ENCODE results near the gene TYW3. TPM values are rescaled to one million over a fixed set of nuclear protein-coding genes. Genes with fewer than 3 reads are reported as not detected.

TYW3 gene
- total RNA-seq, 4 donors from 2014 or later = 6.7 to 9.2 (median 7.7) TPM

DNA sequence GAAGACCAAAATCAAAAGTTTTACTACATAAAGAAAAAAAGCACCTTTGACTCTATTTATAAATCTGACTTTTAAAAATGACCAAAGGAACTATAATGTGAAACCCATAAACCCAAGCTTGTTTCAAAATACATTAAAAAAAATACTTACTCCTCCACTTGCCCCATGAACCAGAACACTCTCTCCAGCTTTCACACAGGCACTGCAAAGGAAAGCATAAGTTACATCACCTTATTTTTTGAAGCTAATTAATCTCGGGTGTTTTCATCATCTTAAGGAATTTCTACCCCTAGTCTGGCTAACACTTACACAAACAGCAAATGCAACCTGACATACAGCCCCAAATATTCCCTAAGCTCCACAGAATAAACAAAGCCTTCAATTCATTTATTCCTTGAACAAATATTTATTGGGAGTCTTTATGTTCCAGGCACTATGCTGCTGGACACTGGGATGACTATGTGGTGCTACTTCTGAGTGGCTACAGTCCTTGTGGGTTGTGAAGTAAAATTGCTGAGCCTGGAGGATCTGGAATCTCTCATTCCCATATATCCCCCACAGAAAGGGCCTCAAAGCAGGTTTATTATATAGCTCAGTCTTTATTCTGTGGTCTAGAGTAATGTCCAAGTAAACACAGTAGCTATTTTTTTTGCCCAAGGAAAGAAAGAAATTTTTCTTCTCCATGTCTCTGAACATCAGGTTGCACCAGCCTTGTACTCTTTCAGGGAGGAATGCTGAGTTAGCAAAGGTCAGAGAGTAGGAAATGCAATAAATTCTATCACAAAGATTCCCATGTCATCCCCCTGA lies 18.3 kb upstream of the TYW3 start:
- ATAC-seq (no peak), DNase-seq (no peak)
- TF ChIP-seq CTCF (IDR thresholded peaks at IDR 0.05 in 4 of 5, conservative IDR thresholded peaks at IDR 0.05 in 1 of 5) (no peak), POLR2A (IDR thresholded peaks at IDR 0.05) (no peak)
- intact Hi-C loops (cut with DNase I; ENCODE audit: low total_unique reads) (no loop called here), in situ Hi-C loops (cut with MboI; ENCODE audit: low sequenced_read_pairs in 4 of 4) (no loop called here)
- Histone ChIP-seq H3K27ac (no peak overlapping the region), H3K27me3 (no peaks in the 10 kb centered on the region), H3K9me3 (no peaks in the 10 kb centered on the region), H3K4me3 (no peak overlapping the region), H3K4me1 (no peaks in the 10 kb centered on the region), H3K36me3 (peaks cover 0 to 81% of the 10 kb centered on the region in 2 donors)

- Histone ChIP-seq H3K9me3 (no peaks in the 10 kb centered on the region), H3K4me1 (no peaks in the 10 kb centered on the region), H3K27me3 (no peaks in the 10 kb centered on the region), H3K27ac (no peak overlapping the region), H3K4me3 (no peak overlapping the region), H3K36me3 (peaks cover 0 to 82% of the 10 kb centered on the region in 2 donors)
- DNase-seq (no peak), ATAC-seq (no peak)
- TF ChIP-seq CTCF (IDR thresholded peaks at IDR 0.05 in 4 of 5, conservative IDR thresholded peaks at IDR 0.05 in 1 of 5) (no peak), POLR2A (IDR thresholded peaks at IDR 0.05) (no peak)
- intact Hi-C loops (cut with DNase I; ENCODE audit: low total_unique reads) (no loop called here), in situ Hi-C loops (cut with MboI; ENCODE audit: low sequenced_read_pairs in 4 of 4) (no loop called here)
These were observed 17.8 kb upstream of the TYW3 start for GRCh38 chr1:74715236-74715502.

- no peak overlapping the region for H3K4me3 ChIP-seq
- no peak overlapping the region for H3K27ac ChIP-seq
- no peaks in the 10 kb centered on the region for H3K9me3 ChIP-seq
- no peak for DNase-seq
- peaks cover 0 to 88% of the 10 kb centered on the region in 2 donors for H3K36me3 ChIP-seq
- no peaks in the 10 kb centered on the region for H3K4me1 ChIP-seq
- no peak for TF ChIP-seq CTCF (IDR thresholded peaks at IDR 0.05 in 4 of 5, conservative IDR thresholded peaks at IDR 0.05 in 1 of 5)
- no peak for TF ChIP-seq POLR2A (IDR thresholded peaks at IDR 0.05)
- in situ Hi-C loops (cut with MboI; ENCODE audit: low sequenced_read_pairs in 4 of 4) = no loop called here
- intact Hi-C loops (cut with DNase I; ENCODE audit: low total_unique reads) = no loop called here
- no peaks in the 10 kb centered on the region for H3K27me3 ChIP-seq
- no peak for ATAC-seq
These were observed 17.1 kb upstream of the TYW3 start for GRCh38 chr1:74715806-74716205.

DNA sequence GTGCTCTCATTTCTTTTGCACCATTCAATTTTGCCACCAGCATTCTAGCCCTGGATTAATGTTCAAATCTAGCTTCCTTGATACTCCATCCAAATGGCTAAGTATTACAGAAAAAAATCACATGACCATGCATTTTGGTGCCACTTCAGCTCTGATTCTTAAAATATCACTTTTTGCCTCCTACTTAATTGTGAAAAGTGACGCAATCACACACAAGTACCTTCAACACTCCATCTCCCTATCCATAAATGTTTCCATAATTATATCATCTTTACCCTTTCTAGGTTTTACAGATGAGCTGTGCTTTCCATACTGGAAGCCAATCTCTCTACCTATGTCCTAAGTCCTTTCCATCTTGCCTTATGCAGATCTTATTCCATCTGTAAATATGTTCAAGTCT lies 16.1 kb upstream of the TYW3 start:
- H3K9me3 ChIP-seq = no peaks in the 10 kb centered on the region
- no peaks in the 10 kb centered on the region for H3K27me3 ChIP-seq
- H3K36me3 ChIP-seq = peaks cover 0 to 88% of the 10 kb centered on the region in 2 donors
- intact Hi-C loops (cut with DNase I; ENCODE audit: low total_unique reads) (no loop called here), in situ Hi-C loops (cut with MboI; ENCODE audit: low sequenced_read_pairs in 4 of 4) (no loop called here)
- DNase-seq (no peak), ATAC-seq (no peak)
- H3K4me3 ChIP-seq = no peak overlapping the region
- no peaks in the 10 kb centered on the region for H3K4me1 ChIP-seq
- TF ChIP-seq POLR2A (IDR thresholded peaks at IDR 0.05) (no peak), CTCF (IDR thresholded peaks at IDR 0.05 in 4 of 5, conservative IDR thresholded peaks at IDR 0.05 in 1 of 5) (no peak)
- H3K27ac ChIP-seq = no peak overlapping the region

DNA sequence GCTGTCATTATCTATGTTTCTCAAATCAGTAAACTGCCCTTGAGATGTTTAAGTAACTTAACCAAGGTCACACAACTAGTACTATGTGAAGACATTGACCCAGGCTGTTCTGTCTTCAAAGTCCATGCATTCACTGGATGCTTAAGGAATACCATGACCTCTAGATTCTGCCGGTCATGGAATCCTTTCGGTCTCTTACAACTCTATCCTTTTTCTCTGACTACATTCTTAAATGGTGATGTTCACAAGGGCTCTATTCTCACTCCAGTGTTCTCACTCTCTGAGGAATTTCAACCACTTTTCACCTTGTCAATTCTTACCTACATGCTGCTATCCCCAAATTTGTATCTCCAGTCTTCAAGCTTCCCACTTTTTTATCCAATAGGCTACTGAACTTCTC lies 15.3 kb upstream of the TYW3 start:
- in situ Hi-C loops (cut with MboI; ENCODE audit: low sequenced_read_pairs in 4 of 4) (no loop called here), intact Hi-C loops (cut with DNase I; ENCODE audit: low total_unique reads) (no loop called here)
- peaks cover 0 to 95% of the 10 kb centered on the region in 2 donors for H3K36me3 ChIP-seq
- DNase-seq = no peak
- no peak for ATAC-seq
- H3K4me3 ChIP-seq = no peak overlapping the region
- no peaks in the 10 kb centered on the region for H3K4me1 ChIP-seq
- H3K27me3 ChIP-seq = no peaks in the 10 kb centered on the region
- no peaks in the 10 kb centered on the region for H3K9me3 ChIP-seq
- TF ChIP-seq CTCF (IDR thresholded peaks at IDR 0.05 in 4 of 5, conservative IDR thresholded peaks at IDR 0.05 in 1 of 5) (no peak), POLR2A (IDR thresholded peaks at IDR 0.05) (no peak)
- no peak overlapping the region for H3K27ac ChIP-seq

Measured in gastrocnemius medialis (tissue), 4 donors.